COLO668 (cell line): ENCODE results near the gene POU4F1.

Source experiments
- DNase-seq: peaks from one replicate; lab custom pipeline; 2025; ENCODE audit not compliant: unreplicated experiment; lab: John Stamatoyannopoulos, UW

POU4F1 gene

GRCh38 chr13:78593652-78594455 lies 9.5 kb downstream of the POU4F1 start:
- DNase-seq: peak; percentile 48

GRCh38 chr13:78593129-78593528 lies 10.2 kb downstream of the POU4F1 start:
- no peak for DNase-seq

GRCh38 chr13:78592584-78592983 lies 10.8 kb downstream of the POU4F1 start:
- DNase-seq: no peak

GRCh38 chr13:78589206-78589605 lies 14.1 kb downstream of the POU4F1 start:
- no peak for DNase-seq

- no peak for DNase-seq
These were observed 16.0 kb downstream of the POU4F1 start for GRCh38 chr13:78587395-78587794.

- no peak for DNase-seq
These were observed 16.6 kb downstream of the POU4F1 start for GRCh38 chr13:78586706-78587105.

GRCh38 chr13:78576261-78576660 lies 27.1 kb downstream of the POU4F1 start:
- DNase-seq: no peak

- DNase-seq: no peak
These were observed 30.9 kb downstream of the POU4F1 start for GRCh38 chr13:78572459-78572858.

- no peak for DNase-seq
These were observed 34.3 kb downstream of the POU4F1 start for GRCh38 chr13:78569029-78569428.

GRCh38 chr13:78566631-78567030 lies 36.7 kb downstream of the POU4F1 start:
- no peak for DNase-seq

- DNase-seq: no peak
These were observed 41.0 kb downstream of the POU4F1 start for GRCh38 chr13:78562237-78562889.
